ENCODE data around the gene LCNL1. TPM values are rescaled to one million over a fixed set of nuclear protein-coding genes. Genes with fewer than 3 reads are reported as not detected.

The LCNL1 gene
- total and polyA plus RNA-seq, 2 donors (not counting 1 experiment from before 2014, with no cell fraction given): not detected

DNA sequence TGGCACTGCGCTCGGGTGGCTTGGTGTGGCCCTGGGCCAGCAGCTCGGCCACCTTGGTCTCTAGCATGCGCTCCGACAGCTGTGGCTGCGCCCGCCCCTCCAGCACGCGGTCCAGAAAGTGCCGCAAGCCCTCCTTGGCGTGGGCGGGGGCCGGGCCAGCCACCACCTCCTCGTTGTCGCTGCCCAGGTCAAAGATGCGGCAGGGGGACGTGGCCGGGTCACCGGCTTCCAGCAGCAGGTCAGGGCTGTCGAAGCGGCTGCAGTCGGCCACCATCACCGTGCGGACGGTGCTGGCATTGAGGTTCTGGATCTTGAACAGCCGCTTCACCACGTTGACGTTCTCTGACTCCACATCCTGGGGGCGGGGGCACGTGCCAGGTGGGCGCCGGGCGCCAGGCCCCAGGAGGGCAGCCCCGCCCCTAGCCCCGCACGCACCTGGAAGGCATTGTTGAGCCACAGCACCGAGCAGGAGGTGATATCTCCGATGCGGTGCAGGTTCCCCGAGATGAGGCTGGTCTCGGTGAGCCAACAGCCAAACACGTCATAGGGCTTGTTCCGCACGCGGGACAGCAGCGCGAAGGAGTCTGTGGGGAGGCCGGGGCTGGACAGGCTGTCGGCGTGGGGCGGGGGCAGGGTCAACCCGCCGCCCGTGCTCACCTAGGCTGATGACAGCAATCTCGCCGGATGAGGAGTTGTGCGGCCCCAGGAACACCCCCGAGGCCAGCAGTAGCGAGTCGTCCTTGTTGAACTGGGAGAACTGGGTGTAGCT lies 40.5 kb upstream of the LCNL1 start:
- no peak overlapping the region for H3K4me2 ChIP-seq (replicated peaks; ENCODE audit: low read depth, low read length, poor library complexity, severe bottlenecking)
- H3K36me3 ChIP-seq (replicated peaks in 1 of 2; ENCODE audit: control extremely low read depth in 1 of 2, control insufficient read depth in 1 of 2, extremely low read depth in 1 of 2, insufficient read depth in 2 of 2, low read length in 1 of 2): peaks cover 2 to 36% of the 10 kb centered on the region in 2 experiments
- H3K9ac ChIP-seq (ENCODE audit: low read length): no peak overlapping the region
- no peak overlapping the region for H3K4me3 ChIP-seq (ENCODE audit: control extremely low read depth in 1 of 5, extremely low read depth in 1 of 5, insufficient read depth in 1 of 5, low read depth in 2 of 5, low read length in 4 of 5)
- ChIA-PET POLR2A (no interaction called here), CTCF (no interaction called here)
- no peak overlapping the region for H2AFZ ChIP-seq (ENCODE audit: insufficient read depth, low read depth, low read length, poor library complexity, severe bottlenecking)
- WGBS (ENCODE audit: insufficient coverage): 97% methylated on average over 60 of the region's 60 CpGs
- H3K9me3 ChIP-seq (ENCODE audit: control extremely low read depth in 1 of 3, control insufficient read depth in 2 of 3, insufficient read depth in 1 of 3, low read length in 2 of 3): no peaks in the 10 kb centered on the region
- H3K27ac ChIP-seq (ENCODE audit: low read length in 2 of 2): no peak overlapping the region
- peak overlapping the region; percentile 61 for H3K4me3 Mint-ChIP-seq
- ATAC-seq (ENCODE audit: low read depth) (no peak), DNase-seq (no peak)
- peaks cover 6 to 18% of the 10 kb centered on the region in 2 donors for H3K4me1 ChIP-seq (ENCODE audit: control insufficient read depth in 2 of 2, insufficient read depth in 2 of 2, low read length in 2 of 2)
- intact Hi-C loops (cut with micrococcal nuclease): no loop called here
- H3K27ac Mint-ChIP-seq: peak overlapping the region; percentile 50
- H4K20me1 ChIP-seq (ENCODE audit: control insufficient read depth, insufficient read depth, low read length, poor library complexity, severe bottlenecking): peaks cover 56% of the 10 kb centered on the region
- no peaks in the 10 kb centered on the region for H3K27me3 Mint-ChIP-seq
- peaks cover 7% of the 10 kb centered on the region for H3K4me1 Mint-ChIP-seq
- TF ChIP-seq, protein P1, sequence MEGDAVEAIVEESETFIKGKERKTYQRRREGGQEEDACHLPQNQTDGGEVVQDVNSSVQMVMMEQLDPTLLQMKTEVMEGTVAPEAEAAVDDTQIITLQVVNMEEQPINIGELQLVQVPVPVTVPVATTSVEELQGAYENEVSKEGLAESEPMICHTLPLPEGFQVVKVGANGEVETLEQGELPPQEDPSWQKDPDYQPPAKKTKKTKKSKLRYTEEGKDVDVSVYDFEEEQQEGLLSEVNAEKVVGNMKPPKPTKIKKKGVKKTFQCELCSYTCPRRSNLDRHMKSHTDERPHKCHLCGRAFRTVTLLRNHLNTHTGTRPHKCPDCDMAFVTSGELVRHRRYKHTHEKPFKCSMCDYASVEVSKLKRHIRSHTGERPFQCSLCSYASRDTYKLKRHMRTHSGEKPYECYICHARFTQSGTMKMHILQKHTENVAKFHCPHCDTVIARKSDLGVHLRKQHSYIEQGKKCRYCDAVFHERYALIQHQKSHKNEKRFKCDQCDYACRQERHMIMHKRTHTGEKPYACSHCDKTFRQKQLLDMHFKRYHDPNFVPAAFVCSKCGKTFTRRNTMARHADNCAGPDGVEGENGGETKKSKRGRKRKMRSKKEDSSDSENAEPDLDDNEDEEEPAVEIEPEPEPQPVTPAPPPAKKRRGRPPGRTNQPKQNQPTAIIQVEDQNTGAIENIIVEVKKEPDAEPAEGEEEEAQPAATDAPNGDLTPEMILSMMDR (IDR thresholded peaks at IDR 0.05): no peak
- TF ChIP-seq EZH2 (IDR thresholded peaks at IDR 0.05; ENCODE audit: borderline replicate concordance, insufficient read depth, low read depth, low read length, poor library complexity, severe bottlenecking): no peak
- H3K79me2 ChIP-seq (ENCODE audit: control insufficient read depth, insufficient read depth, low read length): peaks cover 22% of the 10 kb centered on the region
- no peaks in the 10 kb centered on the region for H3K9me3 Mint-ChIP-seq (ENCODE audit: insufficient read depth)
- H3K27me3 ChIP-seq (replicated peaks in 1 of 4; ENCODE audit: control extremely low read depth in 1 of 4, control insufficient read depth in 3 of 4, insufficient read depth in 4 of 4, low read length in 3 of 4): no peaks in the 10 kb centered on the region

- H3K27me3 Mint-ChIP-seq: no peaks in the 10 kb centered on the region
- no peak overlapping the region for H3K9ac ChIP-seq (ENCODE audit: low read length)
- H3K27ac ChIP-seq (ENCODE audit: low read length in 2 of 2): no peak overlapping the region
- H3K4me3 Mint-ChIP-seq: peak overlapping the region; percentile 61
- 97% methylated on average over 15 of the region's 16 CpGs for WGBS (ENCODE audit: insufficient coverage)
- TF ChIP-seq EZH2 (IDR thresholded peaks at IDR 0.05; ENCODE audit: borderline replicate concordance, insufficient read depth, low read depth, low read length, poor library complexity, severe bottlenecking): no peak
- TF ChIP-seq, protein P1 (IDR thresholded peaks at IDR 0.05): no peak
- ChIA-PET CTCF (no interaction called here), POLR2A (interaction anchor here (0.7 kb wide), 1 partner anchor 57 kb away, joined by 6 read pairs; the partner anchor contains the start of gene TRAF2)
- H3K27ac Mint-ChIP-seq: peak overlapping the region; percentile 50
- DNase-seq: no peak
- H2AFZ ChIP-seq (ENCODE audit: insufficient read depth, low read depth, low read length, poor library complexity, severe bottlenecking): no peak overlapping the region
- H3K36me3 ChIP-seq (replicated peaks in 1 of 2; ENCODE audit: control extremely low read depth in 1 of 2, control insufficient read depth in 1 of 2, extremely low read depth in 1 of 2, insufficient read depth in 2 of 2, low read length in 1 of 2): peaks cover 2 to 36% of the 10 kb centered on the region in 2 experiments
- no peaks in the 10 kb centered on the region for H3K27me3 ChIP-seq (replicated peaks in 1 of 4; ENCODE audit: control extremely low read depth in 1 of 4, control insufficient read depth in 3 of 4, insufficient read depth in 4 of 4, low read length in 3 of 4)
- H4K20me1 ChIP-seq (ENCODE audit: control insufficient read depth, insufficient read depth, low read length, poor library complexity, severe bottlenecking): peaks cover 51% of the 10 kb centered on the region
- peaks cover 6 to 21% of the 10 kb centered on the region in 2 donors for H3K4me1 ChIP-seq (ENCODE audit: control insufficient read depth in 2 of 2, insufficient read depth in 2 of 2, low read length in 2 of 2)
- H3K4me2 ChIP-seq (replicated peaks; ENCODE audit: low read depth, low read length, poor library complexity, severe bottlenecking): peak overlapping the region; percentile 81
- no peaks in the 10 kb centered on the region for H3K9me3 ChIP-seq (ENCODE audit: control extremely low read depth in 1 of 3, control insufficient read depth in 2 of 3, insufficient read depth in 1 of 3, low read length in 2 of 3)
- peaks cover 7% of the 10 kb centered on the region for H3K4me1 Mint-ChIP-seq
- H3K4me3 ChIP-seq (ENCODE audit: control extremely low read depth in 1 of 5, extremely low read depth in 1 of 5, insufficient read depth in 1 of 5, low read depth in 2 of 5, low read length in 4 of 5): no peak overlapping the region
- ATAC-seq (ENCODE audit: low read depth): no peak
- intact Hi-C loops (cut with micrococcal nuclease): no loop called here
- H3K9me3 Mint-ChIP-seq (ENCODE audit: insufficient read depth): no peaks in the 10 kb centered on the region
- peaks cover 22% of the 10 kb centered on the region for H3K79me2 ChIP-seq (ENCODE audit: control insufficient read depth, insufficient read depth, low read length)
These were observed 39.9 kb upstream of the LCNL1 start for GRCh38 chr9:136942881-136943230.
